ENCODE data around the gene FAM98B. TPM values are rescaled to one million over a fixed set of nuclear protein-coding genes. Genes with fewer than 3 reads are reported as not detected.

The FAM98B gene
- total RNA-seq, 4 donors from 2014 or later, result 11.1 to 48.2 (median 15.5) TPM

DNA sequence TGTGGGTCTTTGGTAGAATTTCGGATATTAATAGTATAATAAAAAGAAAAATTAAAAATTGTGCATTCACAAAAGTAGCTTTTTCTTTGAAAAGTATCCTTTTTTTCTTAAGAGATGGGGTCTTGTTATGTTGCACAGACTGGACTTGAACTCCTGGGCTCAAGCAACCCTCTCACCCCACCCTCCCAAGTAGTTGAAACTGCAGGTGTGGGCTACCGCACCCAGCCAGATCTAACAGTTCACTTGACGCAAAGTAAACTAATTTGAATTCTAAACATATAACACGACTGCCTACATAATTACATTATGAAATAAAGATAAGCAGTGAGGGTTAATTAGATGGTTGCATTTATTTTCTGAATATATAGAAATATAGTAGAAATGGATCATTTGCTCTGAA is 10.7 kb downstream of the FAM98B start:
- H3K4me3 ChIP-seq, result no peak overlapping the region
- TF ChIP-seq POLR2AphosphoS5 (IDR thresholded peaks at IDR 0.05) (no peak), POLR2A (IDR thresholded peaks at IDR 0.05; ENCODE audit: low read depth) (no peak), CTCF (IDR thresholded peaks at IDR 0.05) (no peak), EP300 (IDR thresholded peaks at IDR 0.05) (no peak)
- H3K27ac ChIP-seq (replicated peaks in 1 of 4), result no peak overlapping the region
- intact Hi-C loops (cut with DNase I), result no loop called here
- H3K4me1 ChIP-seq, result peaks cover 0 to 4% (median 0%) of the 10 kb centered on the region in 4 donors
- DNase-seq (ENCODE audit: extremely low spot score), result no peak
- WGBS, result 92% methylated on average over 4 of the region's 4 CpGs
- H3K36me3 ChIP-seq, result peaks cover 4 to 24% (median 9%) of the 10 kb centered on the region in 4 donors
- H3K9me3 ChIP-seq, result no peaks in the 10 kb centered on the region
- no peaks in the 10 kb centered on the region for H3K27me3 ChIP-seq

DNA sequence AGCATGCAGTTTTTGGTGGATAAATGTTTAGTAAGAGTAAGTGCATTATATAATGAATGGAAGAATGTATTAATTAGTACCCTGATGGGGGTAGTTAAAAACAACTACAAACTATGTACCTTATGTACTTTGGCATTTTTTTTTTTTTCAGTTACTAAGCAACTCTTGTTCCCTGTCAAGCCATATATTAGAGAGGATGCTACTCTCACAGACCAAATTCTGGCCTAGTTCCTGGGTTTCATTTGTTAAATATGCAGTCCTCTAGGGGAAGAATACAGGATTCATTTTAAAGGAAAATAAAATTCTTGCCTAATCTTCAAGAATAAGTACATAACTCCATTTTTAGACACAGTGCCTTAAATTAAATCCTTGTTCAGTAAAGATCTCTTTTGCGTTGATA is 16.9 kb downstream of the FAM98B start:
- Histone ChIP-seq H3K4me1 (no peaks in the 10 kb centered on the region), H3K27ac (replicated peaks in 1 of 4) (no peak overlapping the region), H3K27me3 (no peaks in the 10 kb centered on the region), H3K4me3 (no peak overlapping the region), H3K36me3 (peaks cover 19 to 58% (median 30%) of the 10 kb centered on the region in 4 donors), H3K9me3 (no peaks in the 10 kb centered on the region)
- intact Hi-C loops (cut with DNase I), result no loop called here
- TF ChIP-seq EP300 (IDR thresholded peaks at IDR 0.05) (no peak), POLR2A (IDR thresholded peaks at IDR 0.05; ENCODE audit: low read depth) (no peak), CTCF (IDR thresholded peaks at IDR 0.05) (no peak), POLR2AphosphoS5 (IDR thresholded peaks at IDR 0.05) (no peak)
- WGBS, result 87% methylated on average over 1 of the region's 1 CpG
- no peak for DNase-seq (ENCODE audit: extremely low spot score)

- Histone ChIP-seq H3K9me3 (no peaks in the 10 kb centered on the region), H3K36me3 (peaks cover 22 to 59% (median 36%) of the 10 kb centered on the region in 4 donors), H3K27me3 (no peaks in the 10 kb centered on the region), H3K4me1 (no peaks in the 10 kb centered on the region), H3K4me3 (no peak overlapping the region), H3K27ac (replicated peaks in 1 of 4) (no peak overlapping the region)
- DNase-seq (ENCODE audit: extremely low spot score), result no peak
- intact Hi-C loops (cut with DNase I), result no loop called here
- 91% methylated on average over 2 of the region's 2 CpGs for WGBS
- TF ChIP-seq EP300 (IDR thresholded peaks at IDR 0.05), result no peak
- no peak for TF ChIP-seq POLR2A (IDR thresholded peaks at IDR 0.05; ENCODE audit: low read depth)
- no peak for TF ChIP-seq POLR2AphosphoS5 (IDR thresholded peaks at IDR 0.05)
- no peak for TF ChIP-seq CTCF (IDR thresholded peaks at IDR 0.05)
These were observed 18.0 kb downstream of the FAM98B start for GRCh38 chr15:38471974-38472373.

- 74% methylated on average over 4 of the region's 4 CpGs for WGBS
- Histone ChIP-seq H3K4me3 (no peak overlapping the region), H3K9me3 (no peaks in the 10 kb centered on the region), H3K27ac (replicated peaks in 1 of 4) (no peak overlapping the region), H3K27me3 (no peaks in the 10 kb centered on the region), H3K36me3 (peaks cover 18 to 63% (median 40%) of the 10 kb centered on the region in 4 donors), H3K4me1 (no peaks in the 10 kb centered on the region)
- intact Hi-C loops (cut with DNase I), result no loop called here
- DNase-seq (ENCODE audit: extremely low spot score), result no peak
- TF ChIP-seq EP300 (IDR thresholded peaks at IDR 0.05), result no peak
- peak; percentile 48 to 64 (median 53) for TF ChIP-seq CTCF (IDR thresholded peaks at IDR 0.05)
These were observed 20.3 kb downstream of the FAM98B start for GRCh38 chr15:38474155-38474757.

DNA sequence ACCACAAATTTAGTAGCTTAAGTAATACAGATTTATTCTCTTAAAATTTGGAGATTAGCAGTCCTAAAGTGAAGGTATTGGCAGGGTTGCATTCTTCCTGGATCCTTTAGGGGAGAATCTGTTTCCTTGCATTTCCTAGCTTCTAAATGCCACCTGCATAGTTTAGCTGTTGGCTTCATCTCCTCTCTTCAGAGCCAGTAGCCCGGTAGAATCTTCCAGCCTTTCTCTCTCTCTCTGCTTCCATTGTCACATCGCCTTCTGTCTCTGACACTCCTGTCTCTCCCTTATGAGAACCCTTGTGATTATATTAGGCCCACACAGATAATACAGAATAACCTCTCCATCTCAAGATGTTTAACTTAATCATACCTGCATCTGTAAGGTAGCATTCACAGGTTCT is 21.4 kb downstream of the FAM98B start:
- Histone ChIP-seq H3K36me3 (peaks cover 16 to 64% (median 39%) of the 10 kb centered on the region in 4 donors), H3K4me1 (no peaks in the 10 kb centered on the region), H3K9me3 (no peaks in the 10 kb centered on the region), H3K27ac (replicated peaks in 1 of 4) (no peak overlapping the region), H3K4me3 (no peak overlapping the region), H3K27me3 (no peaks in the 10 kb centered on the region)
- intact Hi-C loops (cut with DNase I), result no loop called here
- TF ChIP-seq POLR2AphosphoS5 (IDR thresholded peaks at IDR 0.05) (no peak), CTCF (IDR thresholded peaks at IDR 0.05) (no peak), EP300 (IDR thresholded peaks at IDR 0.05) (no peak), POLR2A (IDR thresholded peaks at IDR 0.05; ENCODE audit: low read depth) (no peak)
- DNase-seq (ENCODE audit: extremely low spot score), result no peak
- 94% methylated on average over 2 of the region's 2 CpGs for whole genome bisulfite sequencing
